WTC11 (cell line): Measurements from ENCODE around the gene KCNK4. TPM values are rescaled to one million over a fixed set of nuclear protein-coding genes. Genes with fewer than 3 reads are reported as not detected.
"Not testable (repeated sequence)": the region's sequence is repeated elsewhere in the genome, so short reads cannot be mapped to it uniquely, and the experiment has no call there.

Experiments
- ATAC-seq: fragments of 200-7000 bp; cut with Tn5 transposase; 2 replicates; pipeline ENCODE4 v1.10.0; 2021; ENCODE audit warnings: mild to moderate bottlenecking, moderate library complexity
- CTCF ChIA-PET: fragments of 300-600 bp; sonication (Branson Sonifier 250); formaldehyde crosslinking; loops from one replicate; lab custom pipeline; 2021; ENCODE audit warnings: antibody characterized with exemption; lab: Charles Lee
- POLR2A ChIA-PET: fragments of 350-600 bp; sonication (Branson Sonifier 250); formaldehyde crosslinking; loops from one replicate; lab custom pipeline; 2021; ENCODE audit warnings: antibody characterized with exemption; lab: Charles Lee
- DNase-seq: peaks from one replicate; pipeline ENCODE4 v3.0.0; 2021; ENCODE audit warnings: low spot score
- H3K27ac Mint-ChIP-seq: 2 replicates; pipeline ENCODE4 v1.8.0; 2021; ENCODE audit warnings: mixed read lengths
- H3K27me3 Mint-ChIP-seq: 2 replicates; pipeline ENCODE4 v1.8.0; 2021; ENCODE audit warnings: low read depth, mild to moderate bottlenecking, moderate library complexity, mixed read lengths
- H3K36me3 Mint-ChIP-seq: 2 replicates; pipeline ENCODE4 v1.8.0; 2021; ENCODE audit warnings: mixed read lengths
- H3K4me1 Mint-ChIP-seq: 2 replicates; pipeline ENCODE4 v1.8.0; 2022; ENCODE audit warnings: mixed read lengths
- H3K4me3 Mint-ChIP-seq: 2 replicates; pipeline ENCODE4 v1.8.0; 2021; ENCODE audit warnings: mild to moderate bottlenecking, moderate library complexity, mixed read lengths
- H3K9me3 Mint-ChIP-seq: 2 replicates; pipeline ENCODE4 v1.8.0; 2021; ENCODE audit warnings: mixed read lengths
- GTF2I ChIP-seq: fragments of 250-450 bp; sonication (Bioruptor Pico); conservative IDR thresholded peaks from 2 replicates; pipeline ENCODE4 v1.4.0; 2021; ENCODE audit warnings: mild to moderate bottlenecking
- JUN ChIP-seq: sonication (generic); formaldehyde crosslinking; IDR thresholded peaks from 2 replicates; pipeline ENCODE4 v1.8.0; 2023; ENCODE audit warnings: mild to moderate bottlenecking, missing genetic modification reagents
- NFYB ChIP-seq: sonication (generic); formaldehyde crosslinking; conservative IDR thresholded peaks from 2 replicates; pipeline ENCODE4 v1.8.0; 2022; ENCODE audit warnings: low read depth, missing genetic modification reagents
- NR1H2 ChIP-seq: sonication (generic); formaldehyde crosslinking; IDR thresholded peaks from 2 replicates; pipeline ENCODE4 v1.9.0; 2021; ENCODE audit warnings: mild to moderate bottlenecking, moderate library complexity, missing genetic modification reagents
- OVOL2 ChIP-seq: fragments of 250-450 bp; sonication (Bioruptor Pico); IDR thresholded peaks from 2 replicates; pipeline ENCODE4 v1.9.0; 2021; ENCODE audit warnings: mild to moderate bottlenecking, borderline replicate concordance
- RELA ChIP-seq: sonication (generic); formaldehyde crosslinking; IDR thresholded peaks from 2 replicates; pipeline ENCODE4 v1.8.1; 2022; ENCODE audit warnings: missing genetic modification reagents, mild to moderate bottlenecking, borderline replicate concordance
- ZNF121 ChIP-seq: sonication (generic); formaldehyde crosslinking; IDR thresholded peaks from 2 replicates; pipeline ENCODE4 v1.8.0; 2023; ENCODE audit warnings: missing genetic modification reagents
- ZNF138 ChIP-seq: sonication (generic); formaldehyde crosslinking; conservative IDR thresholded peaks from 2 replicates; pipeline ENCODE4 v1.8.1; 2022; ENCODE audit warnings: mild to moderate bottlenecking, moderate library complexity, missing genetic modification reagents
- total RNA-seq: library from RNA; stranded (reverse); gene quantifications from 3 replicates; pipeline ENCODE4 v1.2.3, GENCODE V29; 2021
- TF ChIP-seq, protein P1 (sequence below): sonication (generic); formaldehyde crosslinking; IDR thresholded peaks from 2 replicates; pipeline ENCODE4 v1.8.0; 2023; ENCODE audit warnings: missing genetic modification reagents, mild to moderate bottlenecking, borderline replicate concordance

Gene KCNK4
- total RNA-seq, 1 experiment from 2014 or later = 0.74 TPM

DNA sequence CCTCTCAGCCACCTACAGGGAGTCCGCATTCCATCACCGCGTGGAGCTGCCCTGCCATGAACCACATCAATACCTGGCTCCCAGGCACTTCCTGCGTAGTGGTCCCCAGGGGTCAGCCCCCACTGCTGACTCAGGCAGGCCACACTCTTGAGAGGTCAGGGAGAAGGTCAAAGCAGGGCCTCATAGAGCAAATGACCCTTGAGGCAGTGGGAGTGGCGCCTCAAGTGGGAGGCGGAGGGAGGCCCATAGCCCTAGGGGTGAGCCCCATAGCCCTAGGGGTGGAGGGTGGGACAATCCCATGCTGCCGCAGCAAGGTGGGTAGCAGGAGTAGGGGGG, 31.8 kb downstream of the KCNK4 start:
- no peak for ATAC-seq
- Mint-ChIP-seq H3K27me3 (peaks cover 7% of the 10 kb centered on the region; the same call in 1 of the 2 replicates), H3K4me3 (no peak overlapping the region), H3K27ac (no peak overlapping the region), H3K36me3 (peaks cover 15% of the 10 kb centered on the region), H3K9me3 (0 out of 2 replicates have a peak, but pooled peaks cover 3% of the 10 kb centered on the region), H3K4me1 (peaks cover 13% of the 10 kb centered on the region)
- CTCF ChIA-PET = interaction anchor here (1.9 to 4.9 kb wide), 3 partner anchors 9 to 33 kb away, joined by 10 to 48 read pairs (median 38); no protein-coding TSS in a partner anchor
- DNase-seq = no peak
- TF ChIP-seq JUN (CRISPR knock-in tag) = no peak
- POLR2A ChIA-PET = interaction anchor here (2.9 kb wide), 1 partner anchor 18 kb away, joined by 11 read pairs; no protein-coding TSS in a partner anchor

- Mint-ChIP-seq H3K4me1 (peaks cover 13% of the 10 kb centered on the region), H3K9me3 (0 out of 2 replicates have a peak, but pooled peaks cover 3% of the 10 kb centered on the region), H3K4me3 (no peak overlapping the region), H3K27ac (peak overlapping the region; percentile 77; the same call in 1 of the 2 replicates), H3K27me3 (peaks cover 9% of the 10 kb centered on the region; the same call in 1 of the 2 replicates), H3K36me3 (peaks cover 15% of the 10 kb centered on the region)
- POLR2A ChIA-PET = interaction anchor here (2.9 kb wide), 1 partner anchor 18 kb away, joined by 11 read pairs; no protein-coding TSS in a partner anchor
- CTCF ChIA-PET = interaction anchor here (1.9 to 4.9 kb wide), 3 partner anchors 8 to 32 kb away, joined by 10 to 48 read pairs (median 38); no protein-coding TSS in a partner anchor
- TF ChIP-seq NR1H2 = no peak
- no peak for TF ChIP-seq ZNF138
- no peak for TF ChIP-seq RELA (CRISPR knock-in tag)
- TF ChIP-seq, protein P1, sequence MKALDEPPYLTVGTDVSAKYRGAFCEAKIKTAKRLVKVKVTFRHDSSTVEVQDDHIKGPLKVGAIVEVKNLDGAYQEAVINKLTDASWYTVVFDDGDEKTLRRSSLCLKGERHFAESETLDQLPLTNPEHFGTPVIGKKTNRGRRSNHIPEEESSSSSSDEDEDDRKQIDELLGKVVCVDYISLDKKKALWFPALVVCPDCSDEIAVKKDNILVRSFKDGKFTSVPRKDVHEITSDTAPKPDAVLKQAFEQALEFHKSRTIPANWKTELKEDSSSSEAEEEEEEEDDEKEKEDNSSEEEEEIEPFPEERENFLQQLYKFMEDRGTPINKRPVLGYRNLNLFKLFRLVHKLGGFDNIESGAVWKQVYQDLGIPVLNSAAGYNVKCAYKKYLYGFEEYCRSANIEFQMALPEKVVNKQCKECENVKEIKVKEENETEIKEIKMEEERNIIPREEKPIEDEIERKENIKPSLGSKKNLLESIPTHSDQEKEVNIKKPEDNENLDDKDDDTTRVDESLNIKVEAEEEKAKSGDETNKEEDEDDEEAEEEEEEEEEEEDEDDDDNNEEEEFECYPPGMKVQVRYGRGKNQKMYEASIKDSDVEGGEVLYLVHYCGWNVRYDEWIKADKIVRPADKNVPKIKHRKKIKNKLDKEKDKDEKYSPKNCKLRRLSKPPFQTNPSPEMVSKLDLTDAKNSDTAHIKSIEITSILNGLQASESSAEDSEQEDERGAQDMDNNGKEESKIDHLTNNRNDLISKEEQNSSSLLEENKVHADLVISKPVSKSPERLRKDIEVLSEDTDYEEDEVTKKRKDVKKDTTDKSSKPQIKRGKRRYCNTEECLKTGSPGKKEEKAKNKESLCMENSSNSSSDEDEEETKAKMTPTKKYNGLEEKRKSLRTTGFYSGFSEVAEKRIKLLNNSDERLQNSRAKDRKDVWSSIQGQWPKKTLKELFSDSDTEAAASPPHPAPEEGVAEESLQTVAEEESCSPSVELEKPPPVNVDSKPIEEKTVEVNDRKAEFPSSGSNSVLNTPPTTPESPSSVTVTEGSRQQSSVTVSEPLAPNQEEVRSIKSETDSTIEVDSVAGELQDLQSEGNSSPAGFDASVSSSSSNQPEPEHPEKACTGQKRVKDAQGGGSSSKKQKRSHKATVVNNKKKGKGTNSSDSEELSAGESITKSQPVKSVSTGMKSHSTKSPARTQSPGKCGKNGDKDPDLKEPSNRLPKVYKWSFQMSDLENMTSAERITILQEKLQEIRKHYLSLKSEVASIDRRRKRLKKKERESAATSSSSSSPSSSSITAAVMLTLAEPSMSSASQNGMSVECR (CRISPR knock-in tag) = no peak
- no peak for ATAC-seq
- no peak for DNase-seq
Observed at GRCh38 chr11:64323373-64323772, 32.3 kb downstream of the KCNK4 start.

- not testable (repeated sequence) for ATAC-seq
Observed at GRCh38 chr11:64323984-64324383, 32.9 kb downstream of the KCNK4 start.

DNA sequence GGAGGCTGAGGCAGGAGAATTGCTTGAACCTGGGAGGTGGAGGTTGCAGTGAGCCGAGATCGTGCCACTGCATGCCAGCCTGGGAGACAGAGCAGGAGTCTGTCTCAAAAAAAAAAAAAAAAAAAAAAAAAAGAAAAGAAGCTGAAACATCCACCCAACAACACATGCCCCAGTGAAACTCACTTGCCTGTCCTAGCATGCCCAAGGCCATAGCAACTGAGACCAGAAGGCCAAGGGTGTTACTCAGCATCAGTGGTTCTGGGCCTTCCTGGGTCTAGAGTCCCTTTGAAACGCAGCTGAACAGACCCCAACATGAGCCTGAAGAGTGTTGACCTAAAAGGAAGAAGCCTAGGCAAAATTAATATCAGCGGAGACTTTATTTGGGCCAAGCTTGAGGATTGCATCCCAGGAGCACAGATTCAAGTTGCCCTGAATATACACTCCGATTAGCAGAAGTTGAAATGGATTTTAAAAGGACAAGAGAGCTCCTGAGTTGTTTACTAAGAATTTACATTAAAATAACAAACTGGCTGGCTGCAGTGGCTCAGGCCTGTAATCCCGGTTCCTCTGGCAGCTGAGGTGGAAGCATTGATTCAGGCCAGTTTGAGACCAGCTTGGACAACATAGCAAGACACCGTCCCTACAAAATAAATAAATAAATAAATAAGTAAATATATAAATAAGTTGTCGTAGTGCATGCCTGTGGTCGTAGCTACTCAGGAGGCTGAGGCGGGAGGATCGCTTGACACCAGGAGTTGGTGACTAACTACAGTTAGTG, 33.8 kb downstream of the KCNK4 start:
- DNase-seq (no peak), ATAC-seq (peak; percentile 29)
- ChIA-PET POLR2A (interaction anchor here (0.5 to 2.9 kb wide), 3 partner anchors 16 to 1485 kb away, joined by 3 to 11 read pairs (median 4); no protein-coding TSS in a partner anchor), CTCF (interaction anchor here (0.6 to 4.9 kb wide), 10 partner anchors 17 to 364 kb away, joined by 3 to 48 read pairs (median 4); no protein-coding TSS in a partner anchor)
- Mint-ChIP-seq H3K9me3 (0 out of 2 replicates have a peak, but pooled peaks cover 3% of the 10 kb centered on the region), H3K4me1 (peaks cover 7% of the 10 kb centered on the region; the same call in 1 of the 2 replicates), H3K36me3 (peaks cover 15% of the 10 kb centered on the region), H3K27me3 (peaks cover 9% of the 10 kb centered on the region; the same call in 1 of the 2 replicates), H3K27ac (peak overlapping the region; percentile 89), H3K4me3 (no peak overlapping the region)
- TF ChIP-seq OVOL2 (CRISPR knock-in tag) (no peak), ZNF121 (peak; percentile 56; the same call in 1 of the 2 replicates)

More at GRCh38 chr11:64323984-64324383, 32.9 kb downstream of the KCNK4 start:
- ChIA-PET CTCF (interaction anchor here (0.8 to 4.9 kb wide), 5 partner anchors 8 to 72 kb away, joined by 3 to 48 read pairs (median 10); no protein-coding TSS in a partner anchor), POLR2A (interaction anchor here (0.6 to 2.9 kb wide), 2 partner anchors 17 to 1484 kb away, joined by 4 to 11 read pairs; no protein-coding TSS in a partner anchor)
- not testable (repeated sequence) for H3K27me3 Mint-ChIP-seq, H3K9me3 Mint-ChIP-seq, H3K4me3 Mint-ChIP-seq, DNase-seq
- peaks cover 15% of the 10 kb centered on the region for H3K36me3 Mint-ChIP-seq
- H3K4me1 Mint-ChIP-seq = peaks cover 11% of the 10 kb centered on the region
- peak overlapping the region; percentile 77 for H3K27ac Mint-ChIP-seq

DNA sequence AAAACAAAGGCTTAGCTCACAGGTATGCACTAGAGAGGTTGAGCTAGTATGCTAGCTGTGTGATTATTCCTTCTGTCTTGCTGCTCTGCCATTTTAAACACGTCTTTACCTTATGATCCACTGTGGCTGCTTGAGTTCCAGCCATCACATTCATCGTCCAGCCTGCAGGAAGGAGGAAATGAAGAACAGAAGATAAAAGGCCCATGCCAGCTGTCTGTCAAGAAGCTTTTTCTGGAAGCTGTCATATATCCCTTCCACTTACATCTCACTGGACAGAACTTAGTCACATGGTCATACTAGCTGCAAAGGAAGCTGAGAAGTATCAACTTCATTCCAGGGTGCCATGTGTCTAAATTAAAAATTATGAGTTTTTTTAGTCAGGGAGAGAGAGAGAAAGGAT, 36.3 kb downstream of the KCNK4 start:
- Mint-ChIP-seq H3K27ac (no peak overlapping the region), H3K27me3 (peaks cover 9% of the 10 kb centered on the region; the same call in 1 of the 2 replicates), H3K4me1 (peaks cover 17% of the 10 kb centered on the region), H3K36me3 (no peaks in the 10 kb centered on the region), H3K9me3 (0 out of 2 replicates have a peak, but pooled peaks cover 3% of the 10 kb centered on the region), H3K4me3 (no peak overlapping the region)
- DNase-seq = no peak
- POLR2A ChIA-PET = no interaction called here
- TF ChIP-seq GTF2I (CRISPR knock-in tag) (0 out of 2 replicates have a peak, but pooled peaks have one; percentile 43), NFYB (CRISPR knock-in tag) (no peak)
- CTCF ChIA-PET = interaction anchor here (0.8 to 1.6 kb wide), 5 partner anchors 10 to 29 kb away, joined by 3 to 5 read pairs (median 4); partner anchors contain the start of genes PRDX5 and TRMT112
- ATAC-seq = no peak
